IMR-90 (cell line): Measurements from ENCODE around the gene FOCAD. TPM values are rescaled to one million over a fixed set of nuclear protein-coding genes. Genes with fewer than 3 reads are reported as not detected.

Source experiments
- ATAC-seq: fragments of 200-7000 bp; cut with Tn5 transposase; 2 replicates; pipeline ENCODE4 v1.9.1; 2020; ENCODE audit warnings: low read depth, mild to moderate bottlenecking, moderate library complexity
- BruUV-seq: library from RNA; stranded (reverse); fragments of 400-500 nt; replicated peaks from 2 replicates; lab custom pipeline; 2021; lab: Mats Ljungman, UMichigan
- CTCF ChIA-PET: fragments of 300-600 bp; formaldehyde crosslinking; extraction: SDS; loops from one replicate; lab custom pipeline; 2021; ENCODE audit warnings: antibody characterized with exemption; lab: Yijun Ruan, JAX
- POLR2A ChIA-PET: fragments of 300-600 bp; sonication (Branson Sonifier 250); formaldehyde crosslinking; loops from one replicate; lab custom pipeline; 2022; ENCODE audit warnings: antibody characterized with exemption; ENCODE audit not compliant: unreplicated experiment; lab: Charles Lee
- DNase-seq: peaks from one replicate; pipeline ENCODE4 v3.0.0; 2013
- H2AFZ ChIP-seq: replicated peaks from 2 replicates; pipeline ENCODE3; 2013; ENCODE audit warnings: low read length, mild to moderate bottlenecking; ENCODE audit not compliant: poor library complexity
- H2AK5ac ChIP-seq: 2 replicates; pipeline ENCODE4 v1.6.1; 2013; ENCODE audit warnings: low read depth, low read length, inconsistent platforms
- H2AK9ac ChIP-seq: replicated peaks from 2 replicates; pipeline ENCODE3; 2013; ENCODE audit warnings: mild to moderate bottlenecking, low read depth, low read length, moderate library complexity; ENCODE audit not compliant: poor library complexity
- H2BK120ac ChIP-seq: 2 replicates; pipeline ENCODE4 v1.6.1; 2013; ENCODE audit warnings: low read depth, low read length, inconsistent platforms
- H2BK15ac ChIP-seq: 3 replicates; pipeline ENCODE4 v1.6.1; 2013; ENCODE audit warnings: low read depth, low read length, inconsistent platforms
- H2BK20ac ChIP-seq: 2 replicates; pipeline ENCODE4 v1.6.1; 2013; ENCODE audit warnings: low read depth, mild to moderate bottlenecking, inconsistent platforms, low read length, moderate library complexity
- H2BK5ac ChIP-seq: 2 replicates; pipeline ENCODE4 v1.6.1; 2013; ENCODE audit warnings: mild to moderate bottlenecking, low read depth, low read length, inconsistent platforms; ENCODE audit not compliant: poor library complexity, severe bottlenecking
- H3K14ac ChIP-seq: replicated peaks from 2 replicates; pipeline ENCODE4 v1.6.1; 2013; ENCODE audit warnings: low read depth, low read length, inconsistent platforms
- H3K18ac ChIP-seq: 2 replicates; pipeline ENCODE4 v1.6.1; 2013; ENCODE audit warnings: low read depth, low read length, control low read depth
- H3K23ac ChIP-seq: 2 replicates; pipeline ENCODE4 v1.6.1; 2013; ENCODE audit warnings: low read depth, low read length, inconsistent platforms
- H3K27ac ChIP-seq: 2 replicates; pipeline ENCODE4 v1.5.1; 2013; ENCODE audit warnings: mild to moderate bottlenecking, control low read depth, low read length; ENCODE audit not compliant: insufficient read depth
- H3K27me3 ChIP-seq: 2 replicates; pipeline ENCODE4 v1.6.1; 2013; ENCODE audit warnings: low read length; ENCODE audit not compliant: control insufficient read depth, insufficient read depth
- H3K36me3 ChIP-seq: 2 replicates; pipeline ENCODE4 v1.6.1; 2013; ENCODE audit warnings: low read length, mixed read lengths; ENCODE audit not compliant: control insufficient read depth, insufficient read depth
- H3K4ac ChIP-seq: 2 replicates; pipeline ENCODE4 v1.6.1; 2013; ENCODE audit warnings: low read depth, low read length, inconsistent platforms
- H3K4me1 ChIP-seq: 2 replicates; pipeline ENCODE4 v1.6.1; 2013; ENCODE audit warnings: low read length, mixed read lengths; ENCODE audit not compliant: control insufficient read depth, insufficient read depth
- H3K4me2 ChIP-seq: 2 replicates; pipeline ENCODE4 v1.6.1; 2013; ENCODE audit warnings: low read depth, mild to moderate bottlenecking, control low read depth, low read length, moderate library complexity
- H3K4me3 ChIP-seq: 2 replicates; pipeline ENCODE4 v1.5.1; 2013; ENCODE audit warnings: low read depth, mild to moderate bottlenecking, control low read depth, low read length, moderate library complexity; ENCODE audit not compliant: insufficient read depth
- H3K56ac ChIP-seq: 2 replicates; pipeline ENCODE4 v1.6.1; 2013; ENCODE audit warnings: low read length, inconsistent platforms; ENCODE audit not compliant: insufficient read depth; ENCODE audit errors: extremely low read depth
- H3K79me1 ChIP-seq, 2 experiments: 2 replicates each; pipeline ENCODE4 v1.6.1; 2013; ENCODE audit warnings: low read length in 2 of 2, inconsistent platforms in 1 of 2, low read depth in 1 of 2
- H3K9ac ChIP-seq: 2 replicates; pipeline ENCODE4 v1.6.1; 2013; ENCODE audit warnings: low read depth, low read length, control low read depth
- H3K9me1 ChIP-seq: 2 replicates; pipeline ENCODE4 v1.6.1; 2013; ENCODE audit warnings: low read length, inconsistent platforms; ENCODE audit not compliant: insufficient read depth
- H3K9me3 ChIP-seq: 2 replicates; pipeline ENCODE4 v1.6.1; 2013; ENCODE audit warnings: low read length; ENCODE audit not compliant: control insufficient read depth, insufficient read depth
- H4K20me1 ChIP-seq: 2 replicates; pipeline ENCODE4 v1.6.1; 2013; ENCODE audit warnings: low read length, inconsistent platforms; ENCODE audit not compliant: insufficient read depth
- H4K5ac ChIP-seq: 2 replicates; pipeline ENCODE4 v1.6.1; 2013; ENCODE audit warnings: mild to moderate bottlenecking, low read depth, low read length, control low read depth
- H4K8ac ChIP-seq, 2 experiments: 2 replicates each; pipeline ENCODE4 v1.6.1; 2013; ENCODE audit warnings: low read depth in 2 of 2, low read length in 2 of 2, control low read depth in 1 of 2, inconsistent platforms in 1 of 2
- H4K91ac ChIP-seq: 2 replicates; pipeline ENCODE4 v1.6.1; 2013; ENCODE audit warnings: low read depth, low read length, inconsistent platforms; ENCODE audit not compliant: insufficient read depth
- CEBPB ChIP-seq: IDR thresholded peaks from 2 replicates; pipeline ENCODE4 v1.6.1; 2012; ENCODE audit warnings: low read depth, low read length, improper control_type of control experiment
- CHD1 ChIP-seq: IDR thresholded peaks from 2 replicates; pipeline ENCODE4 v1.6.1; 2012; ENCODE audit warnings: low read depth, low read length, improper control_type of control experiment
- FOS ChIP-seq: fragments of 150-350 bp; IDR thresholded peaks from 2 replicates; pipeline ENCODE4 v1.6.1; 2016; ENCODE audit warnings: low read depth, low read length
- MAZ ChIP-seq: IDR thresholded peaks from 2 replicates; pipeline ENCODE4 v1.6.1; 2012; ENCODE audit warnings: low read depth, mild to moderate bottlenecking, low read length, improper control_type of control experiment, moderate library complexity, borderline replicate concordance
- MXI1 ChIP-seq: IDR thresholded peaks from 2 replicates; pipeline ENCODE4 v1.6.1; 2012; ENCODE audit warnings: low read depth, mild to moderate bottlenecking, low read length, moderate library complexity, borderline replicate concordance
- RAD21 ChIP-seq: IDR thresholded peaks from 2 replicates; pipeline ENCODE4 v1.6.1; 2012; ENCODE audit warnings: low read length, improper control_type of control experiment
- USF2 ChIP-seq: fragments of 150-350 bp; IDR thresholded peaks from 2 replicates; pipeline ENCODE4 v1.6.1; 2017; ENCODE audit warnings: mild to moderate bottlenecking, antibody characterized with exemption, low read length, low read depth
- WGBS, 2 experiments: methylation state at CpG; one replicate each; pipeline versions ENCODE4 v1.1.5 to v1.1.7; 2013; ENCODE audit warnings: missing lambda C conversion rate in 2 of 2; ENCODE audit not compliant: insufficient read length in 1 of 2; ENCODE audit errors: extremely low coverage in 2 of 2; 5-methylcytosine and 5-hydroxymethylcytosine counted together
- dilution Hi-C: fragments of 300-500 bp; cut with HindIII; formaldehyde crosslinking; loops from one replicate; pipeline ENCODE4 v1.14.3; 2018; ENCODE audit warnings: low sequenced_read_pairs; ENCODE audit not compliant: unreplicated experiment
- in situ Hi-C: fragments of 300-500 bp; cut with MboI; formaldehyde crosslinking; loops from 3 replicates; pipeline ENCODE4 v1.14.3; 2019; ENCODE audit warnings: low sequenced_read_pairs, inconsistent platforms, mixed read lengths
- intact Hi-C: fragments of 100-400 bp; cut with micrococcal nuclease; formaldehyde crosslinking; loops from 2 replicates; pipeline ENCODE4 v1.10.0; 2022
- polyA plus RNA-seq, 3 experiments: library from polyadenylated mRNA; depleted of rRNA; stranded (reverse); fragments of >200 nt; gene quantifications; 2 replicates each; pipeline ENCODE4 v1.2.3, GENCODE V29; 2012; ENCODE audit warnings: low replicate concordance in 1 of 3
- total RNA-seq: library from RNA; depleted of rRNA; stranded (reverse); fragments of >200 nt; gene quantifications from 2 replicates; pipeline ENCODE4 v1.2.3, GENCODE V29; 2012
- TF ChIP-seq, protein P1 (sequence below): conservative IDR thresholded peaks from 2 replicates; pipeline ENCODE4 v1.5.1; 2012; ENCODE audit warnings: mild to moderate bottlenecking, low read depth, low read length, improper control_type of control experiment
- TF ChIP-seq, protein P2 (sequence below): fragments of 150-350 bp; IDR thresholded peaks from 2 replicates; pipeline ENCODE4 v1.6.1; 2016; ENCODE audit warnings: low read depth, mild to moderate bottlenecking, low read length, moderate library complexity, borderline replicate concordance

The FOCAD gene
- total and polyA plus RNA-seq, 2 of the 4 experiments (the other 2 are of a cell fraction), result 28.8 to 91.2 TPM

- TF ChIP-seq USF2, result peak; percentile 92
- no peak for TF ChIP-seq RAD21
Measured at GRCh38 chr9:21016701-21017491, 332.8 kb downstream of the FOCAD start (continued).

DNA sequence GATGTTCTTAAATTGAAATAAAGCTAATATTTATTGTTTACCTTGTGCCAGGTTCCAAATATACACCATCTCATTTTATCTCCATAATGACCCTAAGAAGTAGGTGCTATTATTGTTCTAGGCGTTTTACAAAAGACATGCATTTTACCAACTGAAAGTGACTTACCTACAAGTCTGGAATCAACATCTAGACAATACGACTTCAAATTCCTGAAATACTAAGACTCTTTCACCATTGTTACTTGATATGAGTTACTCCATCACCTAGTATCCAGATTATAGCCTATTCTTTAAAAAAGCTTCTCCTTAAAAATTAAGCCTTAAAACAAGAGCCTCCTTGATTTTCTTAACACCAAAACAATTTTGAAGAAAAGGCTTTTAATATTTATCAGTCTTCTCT, 334.1 kb downstream of the FOCAD start:
- CTCF ChIA-PET, result interaction anchor here (0.6 to 0.7 kb wide), 2 partner anchors 44 to 513 kb away, joined by 3 read pairs; no protein-coding TSS in a partner anchor
- ATAC-seq, result no peak
- POLR2A ChIA-PET, result no interaction called here

More for the DNA sequence above, 334.1 kb downstream of the FOCAD start:
- Histone ChIP-seq H2BK5ac (no peak overlapping the region), H3K27me3 (no peaks in the 10 kb centered on the region), H3K27ac (no peak overlapping the region), H2BK120ac (0 out of 2 replicates have a peak overlapping the region, but pooled peaks have one; percentile 79), H3K56ac (no peak overlapping the region), H2BK20ac (no peak overlapping the region), H2AFZ (no peak overlapping the region), H4K5ac (no peak overlapping the region; the same call in 1 of the 2 replicates), H4K91ac (no peak overlapping the region), H3K23ac (no peak overlapping the region), H2AK5ac (no peak overlapping the region), H3K4me1 (peaks cover 2% of the 10 kb centered on the region), H2AK9ac (no peak overlapping the region), H3K14ac (no peak overlapping the region; the same call in 1 of the 2 replicates), H2BK15ac (peak overlapping the region; percentile 82; the same call in 1 of the 3 replicates), H3K4me3 (no peak overlapping the region), H3K79me1 (no peaks in the 10 kb centered on the region), H4K8ac (no peak overlapping the region), H3K36me3 (no peaks in the 10 kb centered on the region), H3K9me3 (no peaks in the 10 kb centered on the region), H3K9me1 (0 out of 2 replicates have a peak, but pooled peaks cover 3% of the 10 kb centered on the region), H3K4me2 (no peak overlapping the region), H3K4ac (no peak overlapping the region), H3K9ac (no peak overlapping the region), H3K18ac (no peak overlapping the region), H4K20me1 (no peaks in the 10 kb centered on the region)
- WGBS, 2 experiments, result 80% methylated on average over 1 of the region's 2 CpGs; no CpG with 5 or more reads in 1 of the 2 experiments
- in situ Hi-C loops (no loop called here), dilution Hi-C loops (no loop called here), intact Hi-C loops (no loop called here)
- no peak for TF ChIP-seq FOS
- no peak for TF ChIP-seq MAZ
- no peak for TF ChIP-seq CEBPB
- TF ChIP-seq CHD1, result no peak
- no peak for TF ChIP-seq MXI1
- TF ChIP-seq, protein P1, sequence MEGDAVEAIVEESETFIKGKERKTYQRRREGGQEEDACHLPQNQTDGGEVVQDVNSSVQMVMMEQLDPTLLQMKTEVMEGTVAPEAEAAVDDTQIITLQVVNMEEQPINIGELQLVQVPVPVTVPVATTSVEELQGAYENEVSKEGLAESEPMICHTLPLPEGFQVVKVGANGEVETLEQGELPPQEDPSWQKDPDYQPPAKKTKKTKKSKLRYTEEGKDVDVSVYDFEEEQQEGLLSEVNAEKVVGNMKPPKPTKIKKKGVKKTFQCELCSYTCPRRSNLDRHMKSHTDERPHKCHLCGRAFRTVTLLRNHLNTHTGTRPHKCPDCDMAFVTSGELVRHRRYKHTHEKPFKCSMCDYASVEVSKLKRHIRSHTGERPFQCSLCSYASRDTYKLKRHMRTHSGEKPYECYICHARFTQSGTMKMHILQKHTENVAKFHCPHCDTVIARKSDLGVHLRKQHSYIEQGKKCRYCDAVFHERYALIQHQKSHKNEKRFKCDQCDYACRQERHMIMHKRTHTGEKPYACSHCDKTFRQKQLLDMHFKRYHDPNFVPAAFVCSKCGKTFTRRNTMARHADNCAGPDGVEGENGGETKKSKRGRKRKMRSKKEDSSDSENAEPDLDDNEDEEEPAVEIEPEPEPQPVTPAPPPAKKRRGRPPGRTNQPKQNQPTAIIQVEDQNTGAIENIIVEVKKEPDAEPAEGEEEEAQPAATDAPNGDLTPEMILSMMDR, result no peak
- TF ChIP-seq, protein P2, sequence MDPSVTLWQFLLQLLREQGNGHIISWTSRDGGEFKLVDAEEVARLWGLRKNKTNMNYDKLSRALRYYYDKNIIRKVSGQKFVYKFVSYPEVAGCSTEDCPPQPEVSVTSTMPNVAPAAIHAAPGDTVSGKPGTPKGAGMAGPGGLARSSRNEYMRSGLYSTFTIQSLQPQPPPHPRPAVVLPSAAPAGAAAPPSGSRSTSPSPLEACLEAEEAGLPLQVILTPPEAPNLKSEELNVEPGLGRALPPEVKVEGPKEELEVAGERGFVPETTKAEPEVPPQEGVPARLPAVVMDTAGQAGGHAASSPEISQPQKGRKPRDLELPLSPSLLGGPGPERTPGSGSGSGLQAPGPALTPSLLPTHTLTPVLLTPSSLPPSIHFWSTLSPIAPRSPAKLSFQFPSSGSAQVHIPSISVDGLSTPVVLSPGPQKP, result no peak
- no peak for DNase-seq
- no TSS peak for BruUV-seq
